Left cardiac atrium (tissue), 4 donors: Measurements from ENCODE around the gene TRAF2. TPM values are rescaled to one million over a fixed set of nuclear protein-coding genes. Genes with fewer than 3 reads are reported as not detected.

Experiments used
- ATAC-seq, 2 donors: fragments of 200-7000 bp; cut with Tn5 transposase; one replicate each; pipeline ENCODE4 v1.9.1; 2020; ENCODE audit warnings: mild to moderate bottlenecking in 2 of 2, moderate library complexity in 2 of 2
- DNase-seq: peaks from one replicate; pipeline ENCODE4 v3.0.0-alpha.2; 2020
- intact Hi-C, 2 donors: fragments of 100-400 bp; cut with DNase I; formaldehyde crosslinking; loops; one replicate each; pipeline versions ENCODE4 v1.14.1 to v1.15.1; 2022 to 2023
- total RNA-seq, 2 donors: library from RNA; stranded (reverse); fragmentation: NEBNext Ultra II Directional; extraction: Animal tissue kit (Norgen Biotek cat#: 25700); gene quantifications; one replicate each; pipeline ENCODE4 v1.2.1, GENCODE V29; 2021
- donor health status: DM: no; HTN: yes; CAD: no.
- donor health status: DM: no; HTN: yes; CAD: no; lungs with severe emphysema.
- donor health status: DM: yes; HTN: yes; CAD: no.
- donor health status: Dilated cardiomyopathy.

TRAF2 gene
- total RNA-seq, 2 donors from 2014 or later = 8.8 to 11.8 TPM

DNA sequence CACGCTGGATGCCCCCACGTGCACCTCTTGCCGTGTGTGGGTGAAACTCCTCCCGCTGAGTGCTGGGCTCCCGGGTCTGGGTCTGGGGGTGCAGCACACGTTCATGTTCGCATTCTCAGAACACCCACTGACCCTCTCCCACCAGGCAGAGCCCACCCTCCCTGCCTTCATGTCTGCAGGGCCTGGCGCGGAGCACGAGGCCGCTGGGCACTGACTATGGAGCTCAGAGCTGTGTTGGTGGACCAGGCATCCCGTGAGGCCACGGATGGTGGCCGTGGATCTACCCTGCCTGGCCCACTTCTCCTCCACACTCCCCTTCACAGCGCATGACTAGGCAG lies 74.6 kb downstream of the TRAF2 start:
- ATAC-seq (peak in 1 of 2 donors; percentile 2), DNase-seq (no peak)
- intact Hi-C loops = no loop called here

DNA sequence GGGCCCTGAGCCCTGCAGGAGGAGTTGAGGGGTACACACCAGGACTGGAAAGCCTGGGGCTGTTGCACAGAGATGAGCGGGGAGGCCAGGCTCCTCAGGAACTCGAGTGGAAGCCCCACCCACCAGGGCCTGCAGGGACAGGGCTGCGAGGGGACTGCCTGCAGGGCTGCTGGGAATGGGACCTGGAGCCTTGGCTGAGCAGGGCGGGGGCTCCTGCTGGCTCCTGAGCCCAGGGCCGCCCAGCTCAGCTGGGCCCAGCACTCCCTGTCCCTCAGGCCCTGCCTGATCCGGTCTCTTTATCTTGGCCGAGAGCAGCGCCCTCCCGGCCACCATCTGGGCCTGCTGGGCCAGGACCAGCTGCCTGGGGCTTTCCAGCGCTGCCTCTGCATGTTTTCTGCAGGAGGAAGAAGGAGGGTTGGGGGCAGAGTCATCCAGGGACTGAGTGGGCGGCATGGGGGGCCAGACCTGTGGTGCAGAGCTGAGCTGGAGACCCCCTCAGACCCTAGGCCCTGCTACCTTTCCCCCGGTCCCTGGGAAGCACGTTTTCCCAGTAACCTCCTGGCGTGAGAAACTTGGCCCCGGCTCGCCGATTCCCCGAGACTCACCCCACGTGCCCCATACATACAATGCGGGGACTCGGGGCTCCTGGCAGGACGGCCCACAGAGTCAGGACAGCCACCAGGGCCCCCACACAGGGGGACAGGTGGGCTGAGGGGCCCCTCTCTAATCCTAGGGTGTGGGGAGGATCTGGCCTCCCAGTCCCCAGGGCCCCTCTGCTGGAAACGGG lies 75.2 kb downstream of the TRAF2 start:
- peak; percentile 79 to 93 for ATAC-seq
- peak; percentile 68 for DNase-seq
- intact Hi-C loops = no loop called here

DNA sequence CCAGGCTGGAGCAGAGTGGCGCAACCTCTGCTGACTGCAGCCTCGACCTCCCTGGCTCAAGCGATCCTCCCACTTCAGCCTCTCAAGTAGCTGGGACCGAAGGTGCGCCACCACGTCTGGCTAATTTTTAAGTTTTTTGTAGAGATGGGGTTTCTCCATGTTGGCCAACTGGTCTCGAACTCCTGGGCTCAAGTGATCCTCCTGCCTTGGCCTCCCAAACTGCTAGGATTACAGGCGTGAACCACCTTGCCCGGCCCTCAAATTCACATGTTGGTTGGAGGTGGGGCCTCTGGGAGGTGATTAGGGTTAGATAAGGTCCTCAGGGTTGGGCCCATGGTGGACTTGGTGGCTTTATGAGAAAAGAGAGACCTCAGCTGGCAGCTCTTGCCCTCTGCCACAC lies 75.8 kb downstream of the TRAF2 start:
- DNase-seq = no peak
- intact Hi-C loops = no loop called here
- no peak for ATAC-seq

DNA sequence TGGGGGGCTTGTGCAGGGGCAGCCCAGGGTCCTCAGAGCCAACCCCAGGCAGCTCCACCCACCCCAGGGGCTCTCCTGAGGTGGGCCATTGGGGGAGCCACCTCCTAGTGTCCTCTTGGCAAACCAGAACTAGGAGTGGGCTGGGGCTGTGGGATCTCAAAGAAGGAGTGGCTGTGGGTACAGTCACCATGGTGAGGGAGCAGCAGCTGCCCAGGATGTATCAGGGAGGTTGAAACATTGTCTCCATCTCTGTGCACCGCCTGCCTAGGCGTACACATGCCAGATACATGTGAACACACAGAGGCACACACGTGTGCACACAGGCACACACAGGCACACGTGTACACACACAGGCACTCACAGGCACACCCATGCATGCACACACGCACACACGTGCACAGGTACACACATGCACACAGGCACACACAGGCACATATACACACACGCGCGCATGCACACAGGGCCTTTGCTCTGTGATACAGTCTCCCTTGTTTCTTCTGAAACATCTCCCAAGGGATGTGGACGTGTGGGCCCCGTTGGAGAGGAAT lies 76.5 kb downstream of the TRAF2 start:
- DNase-seq (no peak), ATAC-seq (no peak)
- intact Hi-C loops = no loop called here

DNA sequence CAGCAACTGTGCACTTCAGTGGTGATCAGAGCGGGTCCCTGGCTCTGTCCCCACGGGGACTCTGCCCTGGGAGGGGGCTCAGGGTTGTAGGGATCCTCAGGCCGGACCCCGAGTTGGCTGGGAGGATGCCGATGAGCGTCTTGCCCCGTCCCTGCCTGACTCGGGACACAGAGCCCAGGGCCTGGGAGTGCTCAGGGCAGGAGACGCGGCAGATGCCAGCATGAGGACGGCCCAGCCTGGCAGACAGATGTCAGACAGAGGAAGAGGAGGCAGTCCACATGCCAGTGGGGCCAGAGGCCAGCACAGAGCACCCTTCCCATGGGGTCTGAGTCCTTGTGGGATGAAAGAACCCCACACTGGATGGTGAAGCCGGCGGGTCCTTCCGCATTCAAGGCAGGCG lies 77.0 kb downstream of the TRAF2 start:
- no peak for ATAC-seq
- intact Hi-C loops = no loop called here

DNA sequence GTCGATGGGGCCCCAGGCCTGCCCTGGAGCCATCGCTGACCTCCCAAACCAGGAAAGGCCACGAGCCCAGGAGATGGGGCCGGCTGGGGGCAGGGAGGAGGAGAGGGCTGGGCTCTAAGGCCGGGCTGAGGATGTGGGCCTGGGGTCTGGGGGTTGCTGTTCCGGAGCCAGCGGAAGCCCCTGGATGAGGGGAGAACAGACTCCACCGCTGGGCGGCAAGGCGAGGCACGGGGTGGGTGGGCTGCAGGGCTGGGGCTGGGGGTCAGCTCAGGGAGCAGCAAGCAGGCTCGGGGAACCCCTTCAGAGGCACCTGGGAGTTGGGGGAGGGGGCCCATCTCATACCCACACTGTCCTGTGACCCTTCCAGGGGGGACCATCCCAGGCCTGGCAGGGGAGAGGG lies 77.4 kb downstream of the TRAF2 start:
- ATAC-seq (no peak), DNase-seq (no peak)
- intact Hi-C loops = no loop called here

More for the DNA sequence above, 77.0 kb downstream of the TRAF2 start:
- no peak for DNase-seq

DNA sequence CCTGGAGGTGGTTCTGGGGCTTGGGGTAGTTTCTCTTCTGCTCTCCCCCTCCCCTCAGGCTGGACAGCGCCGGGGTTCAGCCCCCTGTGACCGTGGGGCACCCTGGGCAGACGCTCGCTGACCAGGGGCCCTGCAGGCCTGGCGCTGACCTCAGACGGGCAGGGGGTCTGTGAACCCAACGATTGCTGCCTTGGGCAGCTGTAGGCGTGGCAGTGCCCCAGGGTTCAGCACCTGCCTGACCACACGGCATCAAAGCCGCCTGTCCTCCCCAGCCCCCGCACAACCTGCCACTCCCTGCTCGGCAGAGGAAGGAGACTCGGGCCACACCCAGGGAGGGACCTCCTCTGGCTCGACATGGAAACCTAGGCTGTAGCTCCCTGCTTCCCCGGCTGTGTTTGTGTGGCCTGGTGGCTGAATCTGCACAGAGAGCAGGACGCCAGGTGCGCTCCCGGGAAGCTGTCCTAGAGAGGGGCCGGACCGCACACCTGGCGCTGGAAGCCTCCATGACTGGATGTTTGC lies 77.9 kb downstream of the TRAF2 start:
- no peak for DNase-seq
- intact Hi-C loops = no loop called here
- no peak for ATAC-seq

DNA sequence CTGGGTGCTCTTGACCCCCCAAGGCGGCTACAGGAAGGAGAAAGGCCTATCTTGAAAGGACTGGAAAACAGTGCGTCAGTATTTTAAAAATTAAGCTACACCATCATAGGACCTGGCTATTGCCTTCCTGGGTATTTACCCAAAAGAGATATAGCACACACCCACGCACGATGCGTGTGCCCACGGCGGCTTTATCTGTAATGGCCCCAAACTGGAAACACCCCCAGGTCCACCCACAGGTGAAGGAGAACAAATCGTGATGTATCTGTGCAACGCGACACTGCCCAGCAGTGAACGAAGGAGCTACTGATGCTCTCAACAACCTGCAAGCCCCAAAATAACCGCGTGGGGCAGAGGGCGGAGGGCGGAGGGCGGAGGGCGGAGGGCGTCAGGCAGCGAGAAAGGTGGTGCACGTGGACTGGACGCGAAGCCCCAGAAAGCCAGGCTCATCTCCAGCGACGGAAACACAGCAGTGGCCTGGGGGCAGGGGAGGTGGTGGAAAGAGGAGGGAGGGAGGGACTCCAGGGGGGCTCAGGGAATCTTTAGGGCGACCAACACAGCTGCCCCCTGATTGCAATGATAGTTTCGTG lies 78.6 kb downstream of the TRAF2 start:
- DNase-seq (no peak), ATAC-seq (no peak)
- intact Hi-C loops = no loop called here

DNA sequence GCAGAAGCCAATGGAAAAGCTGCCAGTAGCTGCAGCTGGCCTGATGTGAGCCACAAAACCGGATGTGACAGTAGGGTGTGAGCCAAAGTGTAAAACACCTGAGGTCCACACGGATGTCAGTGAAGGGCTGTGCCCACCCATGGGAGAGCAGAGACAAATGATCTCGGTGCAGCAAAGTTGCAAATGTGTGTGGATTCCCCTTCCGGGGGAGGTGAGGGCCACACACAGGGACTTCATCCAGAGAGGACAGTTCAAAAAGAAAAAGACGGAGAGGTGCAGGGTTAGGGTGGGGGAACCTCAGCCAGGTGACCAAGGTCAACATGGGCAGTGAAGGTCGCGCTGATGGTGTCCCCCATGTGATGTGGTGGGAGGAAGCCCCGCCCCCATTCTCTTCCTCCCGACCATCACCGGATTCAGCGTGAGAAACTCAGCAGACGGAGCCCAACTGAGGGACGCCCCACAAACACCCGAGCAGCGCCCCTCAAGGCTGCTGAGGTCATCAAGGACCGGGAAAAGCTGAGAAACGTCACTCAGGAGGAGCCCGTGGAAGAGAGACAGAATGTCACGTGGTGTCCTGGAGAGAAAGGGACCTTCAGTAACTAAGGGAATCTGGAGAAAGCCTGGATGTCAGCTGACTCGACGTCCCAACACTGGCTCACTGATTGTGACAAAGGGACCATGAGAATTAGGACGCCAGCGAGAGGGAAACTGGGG lies 79.6 kb downstream of the TRAF2 start:
- intact Hi-C loops = no loop called here
- DNase-seq (no peak), ATAC-seq (peak in 1 of 2 donors; percentile 3)

DNA sequence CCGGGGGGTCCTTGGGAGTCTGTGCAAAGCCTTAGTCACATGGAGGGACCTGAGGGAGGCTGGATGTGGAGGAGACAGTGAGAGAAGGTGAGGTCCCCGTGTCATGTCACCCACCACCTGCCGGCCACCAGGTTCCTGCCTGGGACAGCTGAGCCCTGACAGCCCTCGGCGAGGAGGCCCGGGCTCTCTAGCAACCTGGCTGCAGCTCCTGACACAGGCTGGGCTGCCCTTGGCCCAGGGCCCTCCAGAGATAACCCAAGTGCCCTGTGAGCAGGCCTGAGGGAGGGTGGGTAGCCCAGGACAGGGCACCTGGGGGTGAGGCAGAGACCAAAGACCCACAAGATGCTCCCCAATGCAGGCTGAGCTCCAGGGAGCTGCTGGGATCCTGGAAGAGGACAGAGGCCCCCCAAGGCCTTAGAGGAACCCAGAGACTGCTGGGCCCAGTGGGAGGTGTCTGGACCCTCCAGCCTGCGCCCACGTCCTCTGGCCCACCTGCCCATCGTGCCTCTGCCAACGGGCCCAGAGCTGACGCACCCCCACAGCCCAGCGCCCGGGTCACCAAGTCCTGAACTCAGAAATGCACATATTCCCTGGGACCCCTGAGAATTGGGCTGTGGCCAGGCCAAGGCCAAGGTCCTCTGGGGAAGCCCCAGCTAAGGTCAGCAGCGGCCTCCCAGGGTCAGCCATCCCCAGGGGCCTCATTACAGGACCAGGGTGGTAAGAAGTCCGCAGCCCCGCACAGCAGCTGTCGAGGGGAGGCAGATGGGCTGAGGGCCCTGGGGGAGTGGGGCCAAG lies 82.2 kb downstream of the TRAF2 start:
- no peak for DNase-seq
- intact Hi-C loops = no loop called here
- no peak for ATAC-seq

DNA sequence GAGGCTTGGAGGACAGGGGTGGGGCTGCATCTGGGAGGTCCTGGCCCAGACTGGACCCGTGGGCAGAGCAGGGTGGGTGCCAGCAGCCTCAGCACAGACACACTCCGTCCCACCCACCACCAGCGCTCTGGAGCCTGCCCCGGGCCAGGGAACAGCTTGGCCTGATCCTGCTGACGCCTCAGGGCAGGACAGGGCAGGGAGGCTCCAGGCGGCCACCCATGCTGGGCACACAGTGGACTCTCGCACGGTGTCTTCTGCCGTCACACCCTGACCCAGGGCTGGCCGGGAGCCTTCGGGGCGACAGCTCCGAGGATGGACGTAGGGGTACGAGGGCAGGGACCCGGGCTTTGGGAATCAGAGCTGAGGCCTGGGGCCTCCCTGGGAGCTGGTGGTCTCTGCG lies 82.8 kb downstream of the TRAF2 start:
- no peak for ATAC-seq
- no peak for DNase-seq
- intact Hi-C loops = no loop called here

DNA sequence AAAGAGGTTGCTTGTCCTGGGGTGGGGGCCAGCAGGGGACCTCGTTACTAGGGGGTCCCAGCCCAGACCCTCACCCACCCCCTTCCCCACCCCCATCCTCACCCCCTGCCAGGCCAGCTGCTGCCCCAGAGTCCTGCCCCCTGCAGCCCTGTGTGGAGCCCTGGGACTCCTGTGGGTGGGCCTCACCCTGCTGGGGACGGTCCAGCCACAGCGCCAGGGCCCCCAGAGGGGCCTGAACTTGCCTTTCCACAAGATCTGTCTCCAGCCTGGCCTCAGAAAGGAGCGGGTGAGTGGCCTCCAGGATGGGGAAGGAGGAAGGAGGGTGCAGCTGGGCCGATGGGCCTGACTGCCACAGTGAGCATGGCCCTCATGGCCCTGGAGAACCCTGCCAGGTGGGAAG lies 83.5 kb downstream of the TRAF2 start:
- DNase-seq (no peak), ATAC-seq (no peak)
- intact Hi-C loops = no loop called here

DNA sequence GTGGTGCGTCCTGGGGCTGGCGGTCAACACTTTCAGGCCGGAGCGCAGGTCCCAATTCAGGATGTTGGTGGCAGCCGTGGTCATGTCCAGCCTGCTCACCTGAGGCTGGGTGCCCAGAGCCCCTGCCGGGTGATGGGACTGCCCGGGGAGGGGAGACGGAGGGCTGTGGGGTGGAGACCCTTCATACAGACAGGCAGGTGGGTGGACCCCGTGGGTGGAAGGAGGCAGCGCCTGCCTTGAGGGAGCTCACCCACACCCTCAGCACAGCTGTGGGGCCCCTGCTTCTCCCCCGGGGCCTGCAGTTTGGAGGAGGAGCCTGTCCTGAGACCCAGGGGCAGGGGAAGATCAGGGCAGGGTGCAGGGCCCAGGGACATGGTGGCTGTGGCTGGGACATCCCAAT lies 84.0 kb downstream of the TRAF2 start:
- no peak for DNase-seq
- ATAC-seq = no peak
- intact Hi-C loops = no loop called here

DNA sequence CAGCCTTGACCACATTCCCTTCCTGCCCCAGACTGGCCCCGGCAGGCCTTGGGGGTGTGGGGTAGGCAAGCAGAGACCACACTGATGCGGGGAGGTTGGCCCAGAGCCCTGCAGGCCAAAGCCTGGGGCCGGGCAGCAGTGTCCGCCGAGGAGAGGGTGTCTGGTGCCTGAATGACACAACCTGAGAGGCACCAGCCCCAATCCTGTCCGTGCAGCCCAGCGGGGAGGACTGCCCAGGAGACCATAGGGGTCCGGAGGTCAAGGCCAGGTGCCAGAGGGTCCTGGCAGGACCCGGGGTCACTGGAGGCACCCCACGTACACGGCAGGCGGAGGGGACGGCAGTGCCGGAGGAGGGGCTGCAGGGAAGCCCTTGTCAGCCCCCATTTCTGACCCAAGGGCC lies 85.4 kb downstream of the TRAF2 start:
- no peak for DNase-seq
- intact Hi-C loops = no loop called here
- ATAC-seq = no peak

DNA sequence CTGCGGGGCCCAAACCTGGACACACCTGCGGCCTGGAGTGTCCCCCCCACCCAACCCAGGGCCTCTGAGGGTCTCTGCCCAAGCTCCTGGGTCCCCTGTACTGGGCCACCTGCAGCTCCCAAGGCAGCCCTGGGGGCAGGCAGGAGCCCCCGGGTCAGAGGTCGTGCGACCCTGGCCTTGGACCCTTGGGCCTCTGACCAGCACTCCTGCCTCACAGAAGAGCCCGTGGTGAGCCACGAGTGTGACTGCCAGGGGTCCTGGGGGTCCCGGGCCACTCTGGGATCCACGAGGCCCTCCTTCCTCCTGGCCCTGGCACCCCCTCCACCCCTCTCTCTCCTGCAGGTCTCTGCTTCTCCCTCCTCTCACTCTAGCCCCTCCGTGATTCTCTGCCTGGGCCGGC lies 86.0 kb downstream of the TRAF2 start:
- DNase-seq (no peak), ATAC-seq (no peak)
- intact Hi-C loops = no loop called here

DNA sequence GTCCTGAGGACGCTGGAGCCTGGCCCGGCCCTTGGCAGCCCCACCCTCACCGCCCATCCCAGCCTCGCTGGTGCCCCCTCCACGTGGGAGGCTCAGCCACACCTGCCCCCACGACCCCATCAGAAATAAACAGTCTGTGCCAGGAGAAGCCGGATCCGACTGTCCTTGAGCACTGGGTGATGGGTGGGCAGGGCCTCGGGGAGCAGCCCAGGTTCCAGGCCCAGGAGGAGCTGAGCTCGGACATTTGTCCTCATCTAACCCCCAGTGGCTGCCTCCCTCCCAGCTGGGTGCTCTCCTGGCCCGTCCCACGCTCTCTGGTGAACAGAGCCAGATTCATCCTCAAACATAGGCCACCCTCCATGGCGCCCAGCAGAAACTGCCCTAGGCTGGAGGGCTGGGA lies 86.4 kb downstream of the TRAF2 start:
- DNase-seq (no peak), ATAC-seq (no peak)
- intact Hi-C loops = no loop called here

DNA sequence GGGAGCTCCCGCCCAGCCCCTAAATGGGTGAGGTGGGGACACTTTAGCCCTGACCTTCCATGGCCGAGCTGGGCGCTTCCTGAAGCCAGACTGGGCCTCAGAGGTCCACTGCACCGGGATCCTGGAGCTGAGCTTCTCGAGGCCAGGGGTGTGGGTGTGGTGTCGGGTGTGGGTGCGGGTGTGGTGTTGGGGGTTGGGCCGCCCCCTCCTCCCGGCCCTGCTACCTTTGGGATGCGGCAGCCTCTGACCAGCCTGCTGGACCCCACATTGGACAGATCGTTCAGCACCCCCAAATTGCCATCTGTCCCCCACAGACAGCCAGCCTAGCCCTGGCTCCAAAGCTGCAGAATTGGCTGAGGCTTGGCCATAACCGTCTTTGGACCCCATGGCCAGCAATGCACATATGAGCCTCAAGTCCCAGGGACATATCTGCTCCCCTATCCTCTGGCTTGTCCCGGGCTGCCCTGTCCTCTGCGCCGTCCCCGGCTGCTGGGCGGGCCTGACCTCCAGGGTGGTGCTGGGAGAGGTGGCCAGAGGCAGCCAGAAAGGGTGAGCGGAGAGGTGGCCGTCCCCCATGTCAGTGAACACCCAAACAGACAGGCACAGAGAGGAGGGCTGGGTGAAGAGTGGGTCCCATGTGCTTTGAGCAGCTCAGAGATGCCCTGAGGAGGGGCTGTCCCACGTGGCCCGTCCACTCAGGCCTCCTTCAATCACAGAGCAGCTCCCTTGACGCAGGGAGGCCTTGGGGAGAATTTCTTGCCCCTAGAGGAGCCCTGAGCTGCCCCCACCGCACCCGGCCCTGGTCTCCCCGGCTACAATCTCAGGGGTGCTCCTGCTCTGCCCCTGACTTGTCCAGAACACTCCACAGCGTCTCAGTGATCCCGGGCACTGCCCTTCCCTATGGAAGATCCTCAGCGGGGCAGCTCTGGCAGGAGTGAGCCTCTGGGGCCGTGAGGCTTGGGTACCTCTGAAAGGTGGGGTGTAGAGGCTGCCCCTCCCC lies 87.6 kb downstream of the TRAF2 start:
- ATAC-seq (no peak), DNase-seq (no peak)
- intact Hi-C loops = no loop called here

DNA sequence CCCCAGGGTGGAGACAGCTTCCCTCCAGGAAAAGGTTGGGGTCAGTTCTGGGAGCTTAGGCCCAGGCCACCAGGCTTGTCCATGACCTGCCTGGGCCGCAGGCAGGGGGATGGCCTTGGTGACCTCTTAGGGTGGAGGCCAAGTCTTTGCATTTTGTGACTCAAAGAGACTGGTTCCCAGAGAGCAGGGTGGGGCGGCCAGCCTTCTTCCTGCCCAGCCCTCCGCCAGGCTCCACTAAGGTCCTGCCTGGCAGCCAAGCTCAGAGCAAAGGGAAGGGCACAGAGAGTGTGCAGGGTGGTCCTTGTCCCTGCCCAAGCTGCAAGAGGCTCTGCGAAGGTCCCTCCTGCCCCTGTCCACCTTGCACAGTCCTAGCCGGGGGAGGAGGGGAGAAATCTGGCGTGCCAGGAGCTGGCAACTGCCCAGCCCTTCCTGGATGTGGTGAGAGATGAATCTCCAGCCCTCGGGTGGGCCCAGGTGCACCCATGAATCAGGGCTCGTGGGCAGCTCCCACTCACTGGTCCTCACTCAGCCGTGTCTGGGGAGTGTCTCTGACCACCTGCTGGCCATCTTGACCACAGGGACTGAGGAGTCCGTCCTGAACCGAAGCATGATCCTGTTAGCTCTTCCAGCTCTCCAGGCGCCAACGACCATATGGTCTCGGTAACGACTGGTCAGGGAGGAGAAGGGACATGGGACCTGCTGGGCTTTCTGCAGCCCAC lies 88.7 kb downstream of the TRAF2 start:
- ATAC-seq (peak in 1 of 2 donors; percentile 4), DNase-seq (peak; percentile 71)
- intact Hi-C loops = no loop called here
